Immature natural killer cell (primary cell): ENCODE measurements around the gene C9orf85. TPM values are rescaled to one million over a fixed set of nuclear protein-coding genes. Genes with fewer than 3 reads are reported as not detected.
"Not testable (repeated sequence)": the region's sequence is repeated elsewhere in the genome, so short reads cannot be mapped to it uniquely, and the experiment has no call there.

ENCODE experiments used
- DNase-seq, 3 donors: peaks; one replicate each; pipeline ENCODE4 v3.0.0; 2022; ENCODE audit warnings: mixed read lengths in 1 of 3
- H3K27ac Mint-ChIP-seq, 6 donors: one replicate each; pipeline ENCODE4 v1.8.0; 2020; ENCODE audit warnings: mixed read lengths in 6 of 6, mild to moderate bottlenecking in 5 of 6, inconsistent platforms in 4 of 6, moderate library complexity in 3 of 6
- H3K27me3 Mint-ChIP-seq, 3 donors: one replicate each; pipeline ENCODE4 v1.8.0; 2020 to 2021; ENCODE audit warnings: low read depth in 3 of 3, mild to moderate bottlenecking in 3 of 3, mixed read lengths in 3 of 3, moderate library complexity in 3 of 3, inconsistent platforms in 1 of 3
- H3K36me3 Mint-ChIP-seq, 3 donors: one replicate each; pipeline ENCODE4 v1.8.0; 2020; ENCODE audit warnings: mixed read lengths in 3 of 3, inconsistent platforms in 2 of 3, mild to moderate bottlenecking in 2 of 3
- H3K4me1 Mint-ChIP-seq, 2 donors: one replicate each; pipeline ENCODE4 v1.8.0; 2020; ENCODE audit warnings: inconsistent platforms in 2 of 2, mild to moderate bottlenecking in 2 of 2, mixed read lengths in 2 of 2, moderate library complexity in 1 of 2
- H3K4me3 Mint-ChIP-seq, 5 donors: one replicate each; pipeline ENCODE4 v1.8.0; 2020; ENCODE audit warnings: mild to moderate bottlenecking in 5 of 5, mixed read lengths in 5 of 5, inconsistent platforms in 3 of 5, moderate library complexity in 3 of 5
- H3K9me3 Mint-ChIP-seq, 6 donors: one replicate each; pipeline ENCODE4 v1.8.0; 2020; ENCODE audit warnings: mild to moderate bottlenecking in 6 of 6, mixed read lengths in 6 of 6, inconsistent platforms in 4 of 6, moderate library complexity in 3 of 6
- polyA plus RNA-seq, 3 donors: library from polyadenylated mRNA; unstranded; fragments of 300-500 nt; fragmentation: Illumina TruSeq; gene quantifications; one replicate each; pipeline ENCODE4 v1.2.3, GENCODE V29; 2021

The C9orf85 gene
- polyA plus RNA-seq, 3 donors from 2014 or later: 10.9 to 16.0 (median 12.3) TPM

GRCh38 chr9:71975833-71976232 is 64.4 kb downstream of the C9orf85 start:
- H3K36me3 Mint-ChIP-seq: peaks cover 4 to 12% (median 10%) of the 10 kb centered on the region in 3 donors
- no peak overlapping the region for H3K27ac Mint-ChIP-seq
- DNase-seq: no peak
- H3K27me3 Mint-ChIP-seq: no peaks in the 10 kb centered on the region
- no peaks in the 10 kb centered on the region for H3K9me3 Mint-ChIP-seq
- no peak overlapping the region for H3K4me3 Mint-ChIP-seq
- no peaks in the 10 kb centered on the region for H3K4me1 Mint-ChIP-seq

- H3K9me3 Mint-ChIP-seq: no peaks in the 10 kb centered on the region
- no peak overlapping the region for H3K4me3 Mint-ChIP-seq
- H3K27ac Mint-ChIP-seq: no peak overlapping the region
- no peaks in the 10 kb centered on the region for H3K4me1 Mint-ChIP-seq
- DNase-seq: no peak
- no peaks in the 10 kb centered on the region for H3K27me3 Mint-ChIP-seq
- peaks cover 4 to 9% (median 7%) of the 10 kb centered on the region in 3 donors for H3K36me3 Mint-ChIP-seq
These were observed 65.6 kb downstream of the C9orf85 start for GRCh38 chr9:71977003-71977402.

GRCh38 chr9:71980266-71981190 is 69.1 kb downstream of the C9orf85 start:
- no peaks in the 10 kb centered on the region for H3K9me3 Mint-ChIP-seq
- no peak for DNase-seq
- H3K36me3 Mint-ChIP-seq: peaks cover 4 to 8% (median 8%) of the 10 kb centered on the region in 3 donors
- H3K4me3 Mint-ChIP-seq: no peak overlapping the region
- H3K4me1 Mint-ChIP-seq: no peaks in the 10 kb centered on the region
- H3K27me3 Mint-ChIP-seq: no peaks in the 10 kb centered on the region
- no peak overlapping the region for H3K27ac Mint-ChIP-seq

- DNase-seq: no peak
- Mint-ChIP-seq H3K4me1 (no peaks in the 10 kb centered on the region), H3K36me3 (peaks cover 7 to 8% (median 8%) of the 10 kb centered on the region in 3 donors), H3K27me3 (no peaks in the 10 kb centered on the region), H3K4me3 (no peak overlapping the region), H3K27ac (no peak overlapping the region), H3K9me3 (no peaks in the 10 kb centered on the region)
These were observed 70.5 kb downstream of the C9orf85 start for GRCh38 chr9:71981944-71982343.

- H3K4me1 Mint-ChIP-seq: no peaks in the 10 kb centered on the region
- no peaks in the 10 kb centered on the region for H3K9me3 Mint-ChIP-seq
- H3K4me3 Mint-ChIP-seq: no peak overlapping the region
- no peak overlapping the region for H3K27ac Mint-ChIP-seq
- no peak for DNase-seq
- peaks cover 7 to 8% (median 8%) of the 10 kb centered on the region in 3 donors for H3K36me3 Mint-ChIP-seq
- no peaks in the 10 kb centered on the region for H3K27me3 Mint-ChIP-seq
These were observed 73.0 kb downstream of the C9orf85 start for GRCh38 chr9:71984403-71984802.

GRCh38 chr9:71984831-71985281 is 73.4 kb downstream of the C9orf85 start:
- no peaks in the 10 kb centered on the region for H3K9me3 Mint-ChIP-seq
- no peak overlapping the region for H3K4me3 Mint-ChIP-seq
- DNase-seq: no peak
- H3K27ac Mint-ChIP-seq: no peak overlapping the region
- no peaks in the 10 kb centered on the region for H3K27me3 Mint-ChIP-seq
- no peaks in the 10 kb centered on the region for H3K4me1 Mint-ChIP-seq
- peaks cover 7 to 8% (median 8%) of the 10 kb centered on the region in 3 donors for H3K36me3 Mint-ChIP-seq

GRCh38 chr9:71985297-71985911 is 74.0 kb downstream of the C9orf85 start:
- DNase-seq: no peak
- no peaks in the 10 kb centered on the region for H3K4me1 Mint-ChIP-seq
- H3K4me3 Mint-ChIP-seq: no peak overlapping the region
- H3K36me3 Mint-ChIP-seq: peaks cover 7 to 8% (median 8%) of the 10 kb centered on the region in 3 donors
- no peaks in the 10 kb centered on the region for H3K27me3 Mint-ChIP-seq
- no peak overlapping the region for H3K27ac Mint-ChIP-seq
- no peaks in the 10 kb centered on the region for H3K9me3 Mint-ChIP-seq

GRCh38 chr9:71986900-71987299 is 75.5 kb downstream of the C9orf85 start:
- H3K36me3 Mint-ChIP-seq: peaks cover 7 to 8% (median 8%) of the 10 kb centered on the region in 3 donors
- DNase-seq: no peak
- H3K4me3 Mint-ChIP-seq: no peak overlapping the region
- H3K27ac Mint-ChIP-seq: no peak overlapping the region
- H3K4me1 Mint-ChIP-seq: no peaks in the 10 kb centered on the region
- no peaks in the 10 kb centered on the region for H3K9me3 Mint-ChIP-seq
- H3K27me3 Mint-ChIP-seq: peaks cover 0 to 2% (median 0%) of the 10 kb centered on the region in 3 donors

GRCh38 chr9:71987471-71988371 is 76.3 kb downstream of the C9orf85 start:
- Mint-ChIP-seq H3K36me3 (peaks cover 7 to 8% (median 8%) of the 10 kb centered on the region in 3 donors), H3K27me3 (peaks cover 0 to 2% (median 0%) of the 10 kb centered on the region in 3 donors), H3K9me3 (no peaks in the 10 kb centered on the region), H3K4me3 (no peak overlapping the region), H3K27ac (no peak overlapping the region), H3K4me1 (no peaks in the 10 kb centered on the region)
- no peak for DNase-seq

GRCh38 chr9:71990466-71990865 is 79.0 kb downstream of the C9orf85 start:
- no peak overlapping the region for H3K4me3 Mint-ChIP-seq
- no peak overlapping the region for H3K27ac Mint-ChIP-seq
- no peaks in the 10 kb centered on the region for H3K4me1 Mint-ChIP-seq
- H3K9me3 Mint-ChIP-seq: no peaks in the 10 kb centered on the region
- H3K36me3 Mint-ChIP-seq: peaks cover 0 to 3% (median 0%) of the 10 kb centered on the region in 3 donors
- no peak for DNase-seq
- peaks cover 0 to 2% (median 0%) of the 10 kb centered on the region in 3 donors for H3K27me3 Mint-ChIP-seq

- H3K27me3 Mint-ChIP-seq: peaks cover 0 to 3% (median 2%) of the 10 kb centered on the region in 3 donors
- H3K4me3 Mint-ChIP-seq: no peak overlapping the region
- H3K36me3 Mint-ChIP-seq: no peaks in the 10 kb centered on the region
- no peaks in the 10 kb centered on the region for H3K9me3 Mint-ChIP-seq
- H3K27ac Mint-ChIP-seq: no peak overlapping the region
- DNase-seq: no peak
- H3K4me1 Mint-ChIP-seq: no peaks in the 10 kb centered on the region
These were observed 94.0 kb downstream of the C9orf85 start for GRCh38 chr9:72005451-72005850.

- Mint-ChIP-seq H3K27me3 (peaks cover 0 to 2% (median 0%) of the 10 kb centered on the region in 3 donors), H3K4me1 (no peaks in the 10 kb centered on the region), H3K27ac (no peak overlapping the region), H3K36me3 (no peaks in the 10 kb centered on the region), H3K4me3 (no peak overlapping the region), H3K9me3 (no peaks in the 10 kb centered on the region)
- no peak for DNase-seq
These were observed 95.1 kb downstream of the C9orf85 start for GRCh38 chr9:72006501-72006900.

- not testable (repeated sequence) for DNase-seq, H3K4me3 Mint-ChIP-seq, H3K27me3 Mint-ChIP-seq, H3K27ac Mint-ChIP-seq, H3K36me3 Mint-ChIP-seq, H3K4me1 Mint-ChIP-seq, H3K9me3 Mint-ChIP-seq
These were observed 96.3 kb downstream of the C9orf85 start for GRCh38 chr9:72007726-72008125.
